ENCODE data around the gene FFAR4. TPM values are rescaled to one million over a fixed set of nuclear protein-coding genes. Genes with fewer than 3 reads are reported as not detected.

The FFAR4 gene
- total and polyA plus RNA-seq, 2 of the 8 experiments (the other 6 are each of a cell fraction or from before 2014, with no cell fraction given), result not detected

DNA sequence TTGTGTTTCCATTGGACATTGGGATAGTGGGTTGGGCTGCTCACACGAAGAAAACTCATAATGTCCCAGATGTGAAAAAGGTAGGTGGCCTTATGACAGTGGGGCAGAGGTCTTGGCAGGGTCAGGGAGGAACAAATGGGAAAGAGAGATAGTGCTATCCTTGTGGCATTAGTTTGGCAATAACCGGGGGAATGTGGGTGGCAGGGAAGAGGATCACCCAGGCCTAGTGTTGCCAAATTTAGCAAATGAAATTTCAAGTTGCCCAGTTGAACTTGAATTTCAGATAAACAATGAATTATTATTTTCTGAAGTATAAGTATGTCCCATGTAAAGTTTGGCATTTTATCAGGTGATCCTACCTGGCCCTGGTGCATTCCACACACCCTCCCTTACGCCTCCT is 46.7 kb downstream of the FFAR4 start:
- no peak overlapping the region for H3K4me3 ChIP-seq (ENCODE audit: extremely low read depth in 1 of 4, insufficient read depth in 2 of 4, low read depth in 3 of 4, low read length in 4 of 4)
- WGBS, 2 experiments (ENCODE audit: extremely low coverage in 1 of 2, insufficient coverage in 1 of 2, insufficient read length in 1 of 2, insufficient replicate concordance in 2 of 2, low coverage in 1 of 2, low lambda C conversion rate in 2 of 2, missing lambda C conversion rate in 1 of 2), result 88% methylated on average over 3 of the region's 3 CpGs; no CpG with 5 or more reads in 1 of the 2 experiments
- no peaks in the 10 kb centered on the region for H3K9me3 ChIP-seq (ENCODE audit: insufficient read depth in 2 of 2, low read depth in 1 of 2, low read length in 1 of 2)
- no peak overlapping the region for H4K5ac ChIP-seq (ENCODE audit: insufficient read length, low read depth, low read length)
- H3K4ac ChIP-seq (replicated peaks; ENCODE audit: insufficient read length, low read depth, low read length), result no peak overlapping the region
- DNase-seq (ENCODE audit: low read depth in 1 of 2, low spot score in 2 of 2), result no peak
- no peak overlapping the region for H3K27ac ChIP-seq (ENCODE audit: low read depth, low read length)
- H2BK5ac ChIP-seq (ENCODE audit: low read depth, low read length), result no peak overlapping the region
- H3K79me2 ChIP-seq (ENCODE audit: control insufficient read depth in 1 of 2, insufficient read depth in 2 of 2, low read length in 2 of 2), result no peaks in the 10 kb centered on the region
- H3K56ac ChIP-seq (replicated peaks; ENCODE audit: insufficient read length, low read depth, low read length), result no peak overlapping the region
- H3K23me2 ChIP-seq (ENCODE audit: low read depth, low read length), result no peaks in the 10 kb centered on the region
- H3K23ac ChIP-seq (ENCODE audit: insufficient read length), result no peak overlapping the region
- ChIA-PET POLR2A (ENCODE audit: partially characterized antibody) (no interaction called here), CTCF (ENCODE audit: partially characterized antibody) (no interaction called here)
- H3K36me3 ChIP-seq (ENCODE audit: control insufficient read depth in 2 of 4, insufficient read depth in 4 of 4, low read length in 3 of 4), result no peaks in the 10 kb centered on the region
- H2BK15ac ChIP-seq (ENCODE audit: low read length), result no peak overlapping the region
- no peak overlapping the region for H3K4me2 ChIP-seq (ENCODE audit: insufficient read depth in 1 of 2, low read depth in 2 of 2, low read length in 2 of 2)
- H4K91ac ChIP-seq (replicated peaks; ENCODE audit: insufficient read length, low read length), result no peak overlapping the region
- no peak overlapping the region for H2BK12ac ChIP-seq (ENCODE audit: low read depth, low read length)
- H2BK20ac ChIP-seq (ENCODE audit: low read length), result no peak overlapping the region
- no peak overlapping the region for H3K18ac ChIP-seq (ENCODE audit: extremely low read depth, low read length)
- no peak overlapping the region for H2BK120ac ChIP-seq (replicated peaks; ENCODE audit: low read depth, low read length)
- no peak overlapping the region for H3K14ac ChIP-seq (ENCODE audit: insufficient read length)
- H3K79me1 ChIP-seq (ENCODE audit: low read depth, low read length), result no peaks in the 10 kb centered on the region
- no peak overlapping the region for H2AFZ ChIP-seq (ENCODE audit: low read length)
- no peaks in the 10 kb centered on the region for H3K27me3 ChIP-seq (replicated peaks in 1 of 4; ENCODE audit: control insufficient read depth in 3 of 4, extremely low read depth in 1 of 4, insufficient read depth in 3 of 4, low read length in 3 of 4)
- H3K9ac ChIP-seq (replicated peaks in 1 of 4; ENCODE audit: extremely low read depth in 1 of 4, low read depth in 3 of 4, low read length in 3 of 4), result no peak overlapping the region
- H3K4me1 ChIP-seq (replicated peaks in 1 of 4; ENCODE audit: control insufficient read depth in 3 of 4, insufficient read depth in 4 of 4, low read length in 3 of 4), result peaks cover 0 to 4% (median 1%) of the 10 kb centered on the region in 4 experiments; a peak in 1 of 7 replicates
- H2AK5ac ChIP-seq (ENCODE audit: low read depth, low read length), result no peak overlapping the region
- no peak for FAIRE-seq
- H4K8ac ChIP-seq (ENCODE audit: extremely low read depth, insufficient read depth, low read length), result no peak overlapping the region
- no peaks in the 10 kb centered on the region for H4K20me1 ChIP-seq (replicated peaks in 1 of 2; ENCODE audit: control insufficient read depth in 1 of 2, insufficient read depth in 2 of 2, low read length in 2 of 2)
- TF ChIP-seq JUND (IDR thresholded peaks at IDR 0.05; ENCODE audit: low read length) (no peak), SIN3A (conservative IDR thresholded peaks at IDR 0.05 in 1 of 2, IDR thresholded peaks at IDR 0.05 in 1 of 2; ENCODE audit: low read depth in 1 of 2, low read length in 2 of 2) (no peak), YY1 (IDR thresholded peaks at IDR 0.05; ENCODE audit: low read depth, low read length) (no peak), GABPA (IDR thresholded peaks at IDR 0.05; ENCODE audit: borderline replicate concordance, insufficient read depth, low read length) (no peak), RXRA (IDR thresholded peaks at IDR 0.05; ENCODE audit: insufficient read depth, low read depth, low read length) (no peak), HDAC2 (IDR thresholded peaks at IDR 0.05; ENCODE audit: borderline replicate concordance in 1 of 2, low read depth in 2 of 2, low read length in 2 of 2) (no peak), CEBPB (IDR thresholded peaks at IDR 0.05; ENCODE audit: low read depth, low read length) (no peak), RBBP5 (IDR thresholded peaks at IDR 0.05; ENCODE audit: borderline replicate concordance, low read depth, low read length) (no peak), SUZ12 (IDR thresholded peaks at IDR 0.05; ENCODE audit: low read length) (no peak)
- TF ChIP-seq, protein P1, sequence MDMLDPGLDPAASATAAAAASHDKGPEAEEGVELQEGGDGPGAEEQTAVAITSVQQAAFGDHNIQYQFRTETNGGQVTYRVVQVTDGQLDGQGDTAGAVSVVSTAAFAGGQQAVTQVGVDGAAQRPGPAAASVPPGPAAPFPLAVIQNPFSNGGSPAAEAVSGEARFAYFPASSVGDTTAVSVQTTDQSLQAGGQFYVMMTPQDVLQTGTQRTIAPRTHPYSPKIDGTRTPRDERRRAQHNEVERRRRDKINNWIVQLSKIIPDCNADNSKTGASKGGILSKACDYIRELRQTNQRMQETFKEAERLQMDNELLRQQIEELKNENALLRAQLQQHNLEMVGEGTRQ (IDR thresholded peaks at IDR 0.05; ENCODE audit: low read length), result no peak

Measured in H1 (cell line).